Gastrocnemius medialis (tissue), 4 donors: ENCODE measurements around the gene TNRC6A. TPM values are rescaled to one million over a fixed set of nuclear protein-coding genes. Genes with fewer than 3 reads are reported as not detected.

Source experiments
- ATAC-seq, 2 donors: fragments of 150-250 bp; one replicate each; pipeline ENCODE4 v1.9.1; 2016
- DNase-seq, 2 donors: peaks; one replicate each; pipeline ENCODE4 v3.0.0-alpha.2; 2019
- H3K27ac ChIP-seq, 4 donors: fragments of 200-600 bp; sonication (generic); 1 replicate in 1 of 4; 2 replicates in 3 of 4; pipeline ENCODE4 v1.5.1; 2016 to 2018; ENCODE audit warnings: mild to moderate bottlenecking in 2 of 4, moderate library complexity in 1 of 4
- H3K27me3 ChIP-seq, 3 donors: fragments of 200-600 bp; sonication (generic) in 2 of 3; 1 replicate in 1 of 3; 2 replicates in 2 of 3; pipeline versions ENCODE4 v1.5.1 to v1.6.0; 2016 to 2019; ENCODE audit warnings: mild to moderate bottlenecking in 1 of 3, moderate library complexity in 1 of 3
- H3K36me3 ChIP-seq, 2 donors: fragments of 200-600 bp; sonication (generic) in 1 of 2; one replicate each; pipeline ENCODE4 v1.5.1; 2017 to 2018
- H3K4me1 ChIP-seq, 2 donors: fragments of 200-600 bp; sonication (generic) in 1 of 2; one replicate each; pipeline ENCODE4 v1.5.1; 2016 to 2017; ENCODE audit warnings: mild to moderate bottlenecking in 2 of 2
- H3K4me3 ChIP-seq, 4 donors: fragments of 200-600 bp; sonication (generic) in 3 of 4; 1 replicate in 1 of 4; 2 replicates in 3 of 4; pipeline ENCODE4 v1.5.1; 2016 to 2019; ENCODE audit warnings: mild to moderate bottlenecking in 2 of 4
- H3K9me3 ChIP-seq, 3 donors: fragments of 200-600 bp; sonication (generic) in 2 of 3; 1 replicate in 1 of 3; 2 replicates in 2 of 3; pipeline ENCODE4 v1.5.1; 2016 to 2019
- POLR2A ChIP-seq, 2 donors: fragments of 450-650 bp; IDR thresholded peaks; one replicate each; pipeline ENCODE4 v1.6.1; 2017; ENCODE audit warnings: antibody characterized with exemption in 2 of 2, mild to moderate bottlenecking in 2 of 2, moderate library complexity in 2 of 2
- in situ Hi-C, 4 donors: fragments of 200-750 bp; cut with MboI; loops; one replicate each; pipeline versions ENCODE4 v1.15.0 to v1.8.0; 2017; ENCODE audit warnings: low sequenced_read_pairs in 4 of 4
- intact Hi-C: fragments of 100-400 bp; cut with DNase I; formaldehyde crosslinking; loops from one replicate; pipeline ENCODE4 v1.15.1; 2023; ENCODE audit warnings: low total_unique reads
- total RNA-seq, 4 donors: library from RNA; depleted of rRNA; stranded (reverse); fragments of >200 nt; gene quantifications; one replicate each; pipeline versions ENCODE4 v1.1.0 to v1.2.3, GENCODE V29; 2016
- TF ChIP-seq, protein P1 (sequence below), 5 experiments: fragments of 450-650 bp in 3 of 5; fragments of 200-600 bp in 2 of 5; sonication (generic) in 2 of 5; IDR thresholded peaks in 4 of 5; conservative IDR thresholded peaks in 1 of 5; 1 replicate in 4 of 5; 2 replicates in 1 of 5; pipeline ENCODE4 v1.5.1; 2016 to 2019; ENCODE audit warnings: antibody characterized with exemption in 5 of 5, mild to moderate bottlenecking in 3 of 5, moderate library complexity in 3 of 5

The TNRC6A gene
- total RNA-seq, 4 donors from 2014 or later = 16.9 to 26.0 (median 23.1) TPM

DNA sequence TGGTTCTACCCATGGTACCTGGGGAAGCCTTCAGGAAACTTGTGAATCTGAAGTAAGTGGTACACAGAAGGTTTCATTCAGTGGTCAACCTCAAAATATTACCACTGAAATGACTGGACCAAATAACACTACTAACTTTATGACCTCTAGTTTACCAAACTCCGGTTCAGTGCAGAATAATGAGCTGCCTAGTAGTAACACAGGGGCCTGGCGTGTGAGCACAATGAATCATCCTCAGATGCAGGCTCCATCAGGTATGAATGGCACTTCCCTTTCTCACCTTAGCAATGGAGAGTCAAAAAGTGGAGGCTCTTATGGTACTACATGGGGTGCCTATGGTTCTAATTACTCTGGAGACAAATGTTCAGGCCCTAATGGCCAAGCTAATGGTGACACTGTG lies 60.4 kb downstream of the TNRC6A start:
- H3K4me1 ChIP-seq = peaks cover 0 to 6% of the 10 kb centered on the region in 2 donors
- intact Hi-C loops (no loop called here), in situ Hi-C loops (loop anchor here in 1 of 4 donors (10.0 kb wide), 1 partner anchor 225 kb away; no protein-coding TSS in a partner anchor)
- no peak overlapping the region for H3K27ac ChIP-seq
- no peaks in the 10 kb centered on the region for H3K9me3 ChIP-seq
- no peak for TF ChIP-seq POLR2A (IDR thresholded peaks at IDR 0.05)
- TF ChIP-seq, protein P1, sequence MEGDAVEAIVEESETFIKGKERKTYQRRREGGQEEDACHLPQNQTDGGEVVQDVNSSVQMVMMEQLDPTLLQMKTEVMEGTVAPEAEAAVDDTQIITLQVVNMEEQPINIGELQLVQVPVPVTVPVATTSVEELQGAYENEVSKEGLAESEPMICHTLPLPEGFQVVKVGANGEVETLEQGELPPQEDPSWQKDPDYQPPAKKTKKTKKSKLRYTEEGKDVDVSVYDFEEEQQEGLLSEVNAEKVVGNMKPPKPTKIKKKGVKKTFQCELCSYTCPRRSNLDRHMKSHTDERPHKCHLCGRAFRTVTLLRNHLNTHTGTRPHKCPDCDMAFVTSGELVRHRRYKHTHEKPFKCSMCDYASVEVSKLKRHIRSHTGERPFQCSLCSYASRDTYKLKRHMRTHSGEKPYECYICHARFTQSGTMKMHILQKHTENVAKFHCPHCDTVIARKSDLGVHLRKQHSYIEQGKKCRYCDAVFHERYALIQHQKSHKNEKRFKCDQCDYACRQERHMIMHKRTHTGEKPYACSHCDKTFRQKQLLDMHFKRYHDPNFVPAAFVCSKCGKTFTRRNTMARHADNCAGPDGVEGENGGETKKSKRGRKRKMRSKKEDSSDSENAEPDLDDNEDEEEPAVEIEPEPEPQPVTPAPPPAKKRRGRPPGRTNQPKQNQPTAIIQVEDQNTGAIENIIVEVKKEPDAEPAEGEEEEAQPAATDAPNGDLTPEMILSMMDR (IDR thresholded peaks at IDR 0.05 in 4 of 5, conservative IDR thresholded peaks at IDR 0.05 in 1 of 5) = no peak
- H3K27me3 ChIP-seq = no peaks in the 10 kb centered on the region
- H3K4me3 ChIP-seq = no peak overlapping the region
- ATAC-seq (no peak), DNase-seq (no peak)
- peaks cover 0 to 56% of the 10 kb centered on the region in 2 donors for H3K36me3 ChIP-seq

DNA sequence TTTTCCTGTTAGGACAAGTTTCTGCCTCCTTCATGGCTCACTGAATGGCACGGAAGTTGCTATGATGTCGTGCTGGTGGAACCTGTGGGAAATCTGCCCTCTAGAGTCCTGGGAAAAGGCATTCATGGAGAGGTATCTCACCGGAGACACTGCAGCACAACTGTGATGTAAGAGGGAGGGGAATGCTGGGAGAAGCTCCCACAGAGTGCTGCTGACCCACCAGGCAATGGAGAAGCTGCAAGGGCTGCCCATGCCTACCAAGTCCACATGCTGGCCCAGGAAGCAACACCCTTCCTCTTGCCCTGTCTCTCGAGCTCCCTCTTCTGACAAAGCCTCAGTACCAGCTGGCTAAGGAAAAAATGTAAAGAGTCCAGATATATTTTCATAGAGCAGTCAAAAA lies 71.1 kb downstream of the TNRC6A start:
- no peaks in the 10 kb centered on the region for H3K4me1 ChIP-seq
- intact Hi-C loops = loop anchor here (5.0 kb wide), 1 partner anchor 233 kb away; no protein-coding TSS in a partner anchor
- peak overlapping the region in 1 of 4 donors; percentile 6 for H3K27ac ChIP-seq
- peaks cover 12 to 91% of the 10 kb centered on the region in 2 donors for H3K36me3 ChIP-seq
- peak in 1 of 2 donors; percentile 48 for ATAC-seq
- TF ChIP-seq, protein P1 (IDR thresholded peaks at IDR 0.05 in 4 of 5, conservative IDR thresholded peaks at IDR 0.05 in 1 of 5) = no peak
- no peak for TF ChIP-seq POLR2A (IDR thresholded peaks at IDR 0.05)
- DNase-seq = no peak
- in situ Hi-C loops = loop anchor here in 3 of 4 donors (10.0 to 25.0 kb wide), 2 partner anchors 236 to 238 kb away; no protein-coding TSS in a partner anchor
- H3K4me3 ChIP-seq = no peak overlapping the region
- H3K9me3 ChIP-seq = no peaks in the 10 kb centered on the region
- H3K27me3 ChIP-seq = no peaks in the 10 kb centered on the region

- Histone ChIP-seq H3K27me3 (no peaks in the 10 kb centered on the region), H3K4me3 (no peak overlapping the region), H3K4me1 (no peaks in the 10 kb centered on the region), H3K9me3 (no peaks in the 10 kb centered on the region), H3K36me3 (peaks cover 15 to 96% of the 10 kb centered on the region in 2 donors), H3K27ac (no peak overlapping the region)
- intact Hi-C loops (loop anchor here (5.0 kb wide), 1 partner anchor 235 kb away; no protein-coding TSS in a partner anchor), in situ Hi-C loops (loop anchor here in 3 of 4 donors (10.0 to 25.0 kb wide), 2 partner anchors 237 to 240 kb away; no protein-coding TSS in a partner anchor)
- no peak for TF ChIP-seq POLR2A (IDR thresholded peaks at IDR 0.05)
- TF ChIP-seq, protein P1 (IDR thresholded peaks at IDR 0.05 in 4 of 5, conservative IDR thresholded peaks at IDR 0.05 in 1 of 5) = no peak
- ATAC-seq (no peak), DNase-seq (no peak)
Observed at GRCh38 chr16:24801761-24802302, 72.4 kb downstream of the TNRC6A start.

- no peaks in the 10 kb centered on the region for H3K27me3 ChIP-seq
- no peaks in the 10 kb centered on the region for H3K9me3 ChIP-seq
- intact Hi-C loops (no loop called here), in situ Hi-C loops (loop anchor here in 3 of 4 donors (10.0 to 25.0 kb wide), 2 partner anchors 241 to 243 kb away; no protein-coding TSS in a partner anchor)
- TF ChIP-seq POLR2A (IDR thresholded peaks at IDR 0.05) = no peak
- TF ChIP-seq, protein P1 (IDR thresholded peaks at IDR 0.05 in 4 of 5, conservative IDR thresholded peaks at IDR 0.05 in 1 of 5) = no peak
- peaks cover 12 to 96% of the 10 kb centered on the region in 2 donors for H3K36me3 ChIP-seq
- DNase-seq (no peak), ATAC-seq (no peak)
- H3K4me3 ChIP-seq = no peak overlapping the region
- H3K27ac ChIP-seq = no peak overlapping the region
- H3K4me1 ChIP-seq = no peaks in the 10 kb centered on the region
Observed at GRCh38 chr16:24805484-24805883, 76.0 kb downstream of the TNRC6A start.
